Left lung (tissue), 10 donors: Measurements from ENCODE around the gene TGFB1I1. TPM values are rescaled to one million over a fixed set of nuclear protein-coding genes. Genes with fewer than 3 reads are reported as not detected.

Experiments
- ATAC-seq: fragments of 200-7000 bp; cut with Tn5 transposase; one replicate; pipeline ENCODE4 v1.9.1; 2020; ENCODE audit warnings: moderate library complexity
- DNase-seq, 4 donors: peaks; one replicate each; pipeline ENCODE4 v3.0.0-alpha.2; 2013 to 2020
- H3K27ac ChIP-seq, 2 donors: fragments of 200-600 bp; sonication (generic) in 1 of 2; one replicate each; pipeline versions ENCODE4 v1.5.0 to v1.8.0; 2020 to 2021
- H3K27me3 ChIP-seq, 2 donors: fragments of 200-600 bp; sonication (generic) in 1 of 2; one replicate each; pipeline versions ENCODE4 v1.5.0 to v1.8.0; 2020 to 2021
- H3K36me3 ChIP-seq, 2 donors: fragments of 200-600 bp; sonication (generic) in 1 of 2; one replicate each; pipeline versions ENCODE4 v1.5.0 to v1.8.0; 2020 to 2021
- H3K4me1 ChIP-seq, 2 donors: fragments of 200-600 bp; one replicate each; pipeline ENCODE4 v1.8.0; 2021
- H3K4me3 ChIP-seq, 2 donors: fragments of 200-600 bp; sonication (generic) in 1 of 2; one replicate each; pipeline versions ENCODE4 v1.5.0 to v1.8.0; 2020 to 2021; ENCODE audit warnings: mild to moderate bottlenecking in 1 of 2
- H3K9me3 ChIP-seq, 2 donors: fragments of 200-600 bp; sonication (generic) in 1 of 2; one replicate each; pipeline versions ENCODE4 v1.5.0 to v1.8.0; 2020 to 2021
- CTCF ChIP-seq, 2 donors: fragments of 200-600 bp; sonication (generic) in 1 of 2; IDR thresholded peaks; one replicate each; pipeline versions ENCODE4 v1.5.0 to v1.8.0; 2021; ENCODE audit warnings: antibody characterized with exemption in 2 of 2
- intact Hi-C, 2 donors: fragments of 100-400 bp; cut with DNase I; formaldehyde crosslinking; loops; one replicate each; pipeline versions ENCODE4 v1.11.2 to v1.14.2; 2022
- polyA plus RNA-seq, 6 donors: library from polyadenylated mRNA; unstranded; fragments of 120-200 nt; gene quantifications; one replicate each; pipeline ENCODE4 v1.2.1, GENCODE V29; 2013; ENCODE audit not compliant: insufficient read length in 6 of 6
- total RNA-seq, 2 donors: library from RNA; stranded (reverse); fragmentation: NEBNext Ultra II Directional; extraction: Animal tissue kit (Norgen Biotek cat#: 25700); gene quantifications; one replicate each; pipeline ENCODE4 v1.2.1, GENCODE V29; 2021
- donor health status: DM: no; HTN: yes; CAD: no.
- donor health status: DM: no; HTN: no; CAD: no.

The TGFB1I1 gene
- total and polyA plus RNA-seq, 8 donors, result 49.3 to 85.3 (median 66.8) TPM

DNA sequence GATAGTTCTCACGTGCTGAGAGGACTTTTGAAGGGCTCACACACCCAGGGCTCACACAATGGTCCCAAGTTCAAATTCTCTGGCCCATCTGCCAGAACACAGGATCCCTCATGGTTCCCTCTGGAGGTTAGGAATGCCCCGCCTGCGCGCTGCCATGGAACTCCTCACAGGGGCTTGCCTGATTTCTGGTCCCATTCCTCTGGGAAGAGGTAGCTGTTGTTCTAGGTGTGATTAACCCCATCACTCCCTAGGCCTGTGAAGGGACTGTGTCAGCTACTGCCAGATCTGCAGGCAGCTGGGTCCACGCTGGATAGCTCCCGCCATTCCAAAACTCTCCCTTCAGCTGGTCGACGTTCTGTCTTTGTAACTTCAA lies 15.0 kb upstream of the TGFB1I1 start:
- intact Hi-C loops, result no loop called here
- ATAC-seq, result no peak
- peak overlapping the region in 1 of 2 donors; percentile 82 for H3K4me3 ChIP-seq

DNA sequence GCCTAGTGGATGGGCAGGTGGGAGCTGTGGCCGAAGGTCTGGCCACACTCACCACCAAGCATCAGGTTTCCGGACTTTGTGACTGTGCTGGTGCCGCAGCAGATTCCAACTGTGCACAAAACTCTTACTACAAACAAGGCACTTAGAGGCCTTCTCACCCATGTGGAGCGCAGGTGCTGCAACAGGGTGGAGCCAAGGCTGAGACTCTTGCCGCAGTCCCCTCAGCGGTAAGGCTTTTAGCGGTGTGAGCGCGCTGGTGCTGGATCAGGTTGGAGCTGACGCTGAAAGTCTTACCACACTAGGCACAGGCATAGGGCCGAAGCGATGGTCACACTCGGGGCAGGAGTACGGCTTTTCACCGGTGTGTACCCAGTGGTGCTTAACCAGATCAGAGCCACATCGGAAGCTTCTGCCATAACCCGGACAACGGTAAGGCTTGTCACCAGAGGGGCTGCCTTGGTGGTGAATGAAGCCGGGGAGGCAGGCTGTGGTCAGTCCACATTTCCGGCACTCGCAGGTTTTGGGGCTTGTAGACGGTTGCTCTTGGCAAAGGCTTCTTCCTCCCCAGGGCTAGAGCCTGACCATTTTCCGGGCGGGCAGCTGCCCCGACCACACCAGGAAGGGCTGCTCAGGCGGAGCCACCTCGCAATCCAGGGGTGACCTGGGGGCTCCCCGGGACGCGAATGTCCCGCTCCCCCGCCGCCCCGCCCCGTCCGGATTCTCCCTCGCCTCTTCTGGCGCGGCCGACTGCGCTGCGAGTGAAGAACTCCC lies 13.7 kb upstream of the TGFB1I1 start:
- peaks cover 32 to 67% of the 10 kb centered on the region in 2 donors for H3K4me1 ChIP-seq
- no peak for TF ChIP-seq CTCF (IDR thresholded peaks at IDR 0.05)
- intact Hi-C loops, result no loop called here
- H3K4me3 ChIP-seq, result peak overlapping the region; percentile 79 to 82
- H3K27me3 ChIP-seq, result no peaks in the 10 kb centered on the region
- peaks cover 0 to 16% of the 10 kb centered on the region in 2 donors for H3K36me3 ChIP-seq
- peak; percentile 29 for ATAC-seq
- H3K27ac ChIP-seq, result peak overlapping the region; percentile 99 to 100
- no peaks in the 10 kb centered on the region for H3K9me3 ChIP-seq
- peak in 2 of 4 donors; percentile 70 to 90 for DNase-seq

More for the DNA sequence above, 15.0 kb upstream of the TGFB1I1 start:
- Histone ChIP-seq H3K27me3 (no peaks in the 10 kb centered on the region), H3K27ac (no peak overlapping the region), H3K36me3 (peaks cover 0 to 3% of the 10 kb centered on the region in 2 donors), H3K9me3 (no peaks in the 10 kb centered on the region), H3K4me1 (peaks cover 35 to 77% of the 10 kb centered on the region in 2 donors)
- TF ChIP-seq CTCF (IDR thresholded peaks at IDR 0.05), result no peak
- no peak for DNase-seq

- no peaks in the 10 kb centered on the region for H3K9me3 ChIP-seq
- peaks cover 0 to 24% of the 10 kb centered on the region in 2 donors for H3K36me3 ChIP-seq
- H3K4me1 ChIP-seq, result peaks cover 23 to 59% of the 10 kb centered on the region in 2 donors
- peak; percentile 87 for ATAC-seq
- DNase-seq, result peak; percentile 98 to 99 (median 98)
- H3K4me3 ChIP-seq, result peak within 1 kb of the TSS; percentile 79 to 82
- TF ChIP-seq CTCF (IDR thresholded peaks at IDR 0.05), result peak; percentile 42 to 51
- H3K27ac ChIP-seq, result peak within 1 kb of the TSS; percentile 99 to 100
- intact Hi-C loops, result no loop called here
- H3K27me3 ChIP-seq, result no peaks in the 10 kb centered on the region
Observed at GRCh38 chr16:31458844-31459686, 12.9 kb upstream of the TGFB1I1 start, which contains the start of gene ARMC5. Gene ARMC5 (plus strand): TSS chr16:31459501. CDS start chr16:31459525, 24 bp downstream.

DNA sequence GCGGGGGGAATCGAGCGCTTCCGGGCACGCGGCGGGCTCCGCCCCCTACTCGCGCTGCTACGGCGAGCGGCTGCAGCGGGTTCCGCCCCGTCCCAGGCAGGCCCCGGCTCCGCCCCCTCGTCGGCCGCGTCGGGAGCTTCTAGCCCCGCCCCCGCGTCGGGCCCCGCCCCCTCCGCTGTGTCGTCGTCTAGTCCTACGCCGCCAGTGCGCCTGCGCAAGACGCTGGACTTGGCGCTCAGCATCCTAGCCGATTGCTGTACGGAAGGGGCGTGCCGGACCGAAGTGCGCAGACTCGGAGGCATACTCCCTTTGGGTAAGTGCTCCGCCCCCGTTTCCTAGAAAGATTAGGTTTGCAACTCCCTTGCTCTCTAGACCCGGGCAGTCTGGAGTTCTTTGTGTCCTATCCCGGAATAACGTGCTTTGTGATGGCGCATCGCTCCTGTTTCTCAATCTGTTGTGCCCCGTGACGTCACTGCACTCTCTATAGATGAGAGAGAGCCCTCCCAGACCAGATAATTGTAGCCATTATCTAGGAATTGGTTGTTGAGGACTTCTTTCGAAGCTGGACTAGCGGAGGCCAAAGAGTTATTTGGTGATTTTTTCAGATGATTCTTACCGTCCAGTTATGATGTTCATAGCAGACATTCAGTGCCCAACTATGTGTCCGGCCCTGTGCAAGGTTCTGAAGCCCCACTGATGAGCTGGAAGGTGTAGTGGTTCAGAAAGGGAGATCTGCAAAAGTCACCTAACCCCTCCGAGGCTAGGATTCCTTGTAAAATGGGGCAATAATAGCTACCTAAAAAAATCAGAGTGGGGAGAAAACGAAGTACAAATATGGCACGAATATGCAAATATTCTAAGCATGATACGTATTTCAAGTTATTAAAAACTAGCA lies 12.0 kb upstream of the TGFB1I1 start:
- Histone ChIP-seq H3K27ac (peak overlapping the region; percentile 99 to 100), H3K9me3 (no peaks in the 10 kb centered on the region), H3K4me3 (peak overlapping the region; percentile 79 to 82), H3K27me3 (no peaks in the 10 kb centered on the region), H3K4me1 (peaks cover 23 to 52% of the 10 kb centered on the region in 2 donors), H3K36me3 (peaks cover 0 to 33% of the 10 kb centered on the region in 2 donors)
- intact Hi-C loops, result no loop called here
- DNase-seq (peak; percentile 99 to 100 (median 100)), ATAC-seq (peak; percentile 90)
- TF ChIP-seq CTCF (IDR thresholded peaks at IDR 0.05), result no peak
